Measurements from ENCODE around the gene PLA2G7.

DNA sequence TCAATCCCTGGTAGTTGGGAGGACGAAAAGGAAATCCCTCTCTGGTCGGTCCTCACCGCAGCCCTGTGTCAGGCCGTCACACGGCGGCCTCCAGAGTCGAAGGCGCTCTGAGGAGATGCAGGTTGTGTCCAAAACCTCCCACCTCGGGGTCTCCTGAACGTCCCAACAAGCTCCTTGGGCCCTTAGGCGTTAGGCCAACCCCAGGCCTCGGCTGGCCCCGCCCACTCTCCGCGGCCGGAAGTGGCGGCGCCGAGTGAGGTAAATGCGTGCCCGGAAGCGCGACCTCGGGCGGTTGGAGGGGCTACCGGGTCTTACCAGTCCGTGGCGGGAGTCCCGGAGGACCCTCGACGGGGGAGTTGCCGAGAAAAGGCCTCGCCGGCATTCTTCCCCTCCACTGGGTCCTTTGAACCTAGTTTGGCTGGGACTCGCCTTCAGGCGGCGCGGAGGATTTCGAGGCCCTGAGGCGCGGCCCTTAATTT is 47.5 kb downstream of the PLA2G7 start, which contains the start of gene TDRD6:
- TF ChIP-seq CTCF (IDR thresholded peaks at IDR 0.05) (no peak), POLR2A (IDR thresholded peaks at IDR 0.05) (no peak)

Measured in stomach (tissue), 4 donors.